DMS 273 treated with DMSO at 0.1 percent for 48 hours (cell line): ENCODE measurements around the gene NT5C1B.

Experiments
- DNase-seq: peaks from one replicate; lab custom pipeline; 2025; lab: John Stamatoyannopoulos, UW

NT5C1B gene

GRCh38 chr2:18551169-18551568 is 38.2 kb downstream of the NT5C1B start:
- DNase-seq, result no peak

GRCh38 chr2:18550433-18550832 is 38.9 kb downstream of the NT5C1B start:
- no peak for DNase-seq

GRCh38 chr2:18549083-18549482 is 40.3 kb downstream of the NT5C1B start:
- no peak for DNase-seq

- no peak for DNase-seq
These were observed 40.7 kb downstream of the NT5C1B start for GRCh38 chr2:18548621-18549020.

GRCh38 chr2:18546567-18546966 is 42.8 kb downstream of the NT5C1B start:
- DNase-seq, result no peak

- no peak for DNase-seq
These were observed 44.0 kb downstream of the NT5C1B start for GRCh38 chr2:18545384-18545783.

GRCh38 chr2:18544171-18544570 is 45.2 kb downstream of the NT5C1B start:
- DNase-seq, result no peak

GRCh38 chr2:18540872-18541271 is 48.5 kb downstream of the NT5C1B start:
- DNase-seq, result no peak

GRCh38 chr2:18536697-18537096 is 52.7 kb downstream of the NT5C1B start:
- no peak for DNase-seq

- no peak for DNase-seq
These were observed 53.3 kb downstream of the NT5C1B start for GRCh38 chr2:18536100-18536499.

- DNase-seq, result no peak
These were observed 58.2 kb downstream of the NT5C1B start for GRCh38 chr2:18531194-18531593.

- DNase-seq, result no peak
These were observed 61.5 kb downstream of the NT5C1B start for GRCh38 chr2:18527822-18528221.

GRCh38 chr2:18527326-18527725 is 62.0 kb downstream of the NT5C1B start:
- DNase-seq, result no peak

- DNase-seq, result no peak
These were observed 62.9 kb downstream of the NT5C1B start for GRCh38 chr2:18526429-18526828.

- DNase-seq, result no peak
These were observed 63.5 kb downstream of the NT5C1B start for GRCh38 chr2:18525852-18526251.

- DNase-seq, result no peak
These were observed 64.1 kb downstream of the NT5C1B start for GRCh38 chr2:18525236-18525635.

GRCh38 chr2:18522484-18523146 is 66.8 kb downstream of the NT5C1B start:
- DNase-seq, result no peak

GRCh38 chr2:18520451-18521425 is 68.6 kb downstream of the NT5C1B start:
- peak; percentile 31 for DNase-seq

- no peak for DNase-seq
These were observed 69.4 kb downstream of the NT5C1B start for GRCh38 chr2:18519914-18520450.

GRCh38 chr2:18518116-18519111 is 71.0 kb downstream of the NT5C1B start:
- no peak for DNase-seq

- DNase-seq, result no peak
These were observed 72.0 kb downstream of the NT5C1B start for GRCh38 chr2:18517386-18517785.

GRCh38 chr2:18516112-18516511 is 73.3 kb downstream of the NT5C1B start:
- no peak for DNase-seq
